ENCODE measurements around the gene USF1.

The USF1 gene

DNA sequence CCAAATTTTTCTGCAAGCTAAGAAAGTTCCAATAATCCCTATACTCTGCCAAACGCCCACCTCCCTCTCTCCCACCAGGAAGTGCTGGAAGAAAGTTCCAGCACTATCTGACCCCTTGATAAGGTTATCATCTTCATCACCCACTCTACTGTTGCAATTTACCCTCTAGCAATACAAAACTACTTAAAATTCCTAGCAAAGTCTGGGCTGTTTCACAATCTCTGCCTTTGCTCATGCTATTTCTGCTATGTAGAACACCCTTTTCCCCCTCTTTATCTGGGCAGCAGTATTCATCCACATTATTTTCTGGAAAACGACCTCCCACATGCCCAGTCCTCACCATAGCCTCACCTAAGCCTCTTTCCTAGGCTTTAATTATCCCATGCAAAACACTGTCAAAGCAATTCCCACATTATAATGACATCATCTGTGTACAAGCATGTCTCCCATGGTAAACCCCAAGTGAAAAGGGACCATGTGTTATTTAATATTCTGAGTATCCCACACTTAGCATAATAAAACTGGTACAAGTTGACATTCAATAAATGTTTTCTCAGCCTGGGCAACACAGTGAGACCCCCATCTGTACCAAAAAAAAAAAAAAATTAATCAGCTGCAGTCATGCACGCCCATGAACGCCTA lies 36.8 kb downstream of the USF1 start:
- no peak for DNase-seq (ENCODE audit: low read depth)
- TF ChIP-seq, protein P1, sequence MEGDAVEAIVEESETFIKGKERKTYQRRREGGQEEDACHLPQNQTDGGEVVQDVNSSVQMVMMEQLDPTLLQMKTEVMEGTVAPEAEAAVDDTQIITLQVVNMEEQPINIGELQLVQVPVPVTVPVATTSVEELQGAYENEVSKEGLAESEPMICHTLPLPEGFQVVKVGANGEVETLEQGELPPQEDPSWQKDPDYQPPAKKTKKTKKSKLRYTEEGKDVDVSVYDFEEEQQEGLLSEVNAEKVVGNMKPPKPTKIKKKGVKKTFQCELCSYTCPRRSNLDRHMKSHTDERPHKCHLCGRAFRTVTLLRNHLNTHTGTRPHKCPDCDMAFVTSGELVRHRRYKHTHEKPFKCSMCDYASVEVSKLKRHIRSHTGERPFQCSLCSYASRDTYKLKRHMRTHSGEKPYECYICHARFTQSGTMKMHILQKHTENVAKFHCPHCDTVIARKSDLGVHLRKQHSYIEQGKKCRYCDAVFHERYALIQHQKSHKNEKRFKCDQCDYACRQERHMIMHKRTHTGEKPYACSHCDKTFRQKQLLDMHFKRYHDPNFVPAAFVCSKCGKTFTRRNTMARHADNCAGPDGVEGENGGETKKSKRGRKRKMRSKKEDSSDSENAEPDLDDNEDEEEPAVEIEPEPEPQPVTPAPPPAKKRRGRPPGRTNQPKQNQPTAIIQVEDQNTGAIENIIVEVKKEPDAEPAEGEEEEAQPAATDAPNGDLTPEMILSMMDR (IDR thresholded peaks at IDR 0.05; ENCODE audit: control insufficient read depth, extremely low read depth, insufficient read depth) = no peak
- no peak overlapping the region for H3K4me3 ChIP-seq (ENCODE audit: low read depth, low read length)

DNA sequence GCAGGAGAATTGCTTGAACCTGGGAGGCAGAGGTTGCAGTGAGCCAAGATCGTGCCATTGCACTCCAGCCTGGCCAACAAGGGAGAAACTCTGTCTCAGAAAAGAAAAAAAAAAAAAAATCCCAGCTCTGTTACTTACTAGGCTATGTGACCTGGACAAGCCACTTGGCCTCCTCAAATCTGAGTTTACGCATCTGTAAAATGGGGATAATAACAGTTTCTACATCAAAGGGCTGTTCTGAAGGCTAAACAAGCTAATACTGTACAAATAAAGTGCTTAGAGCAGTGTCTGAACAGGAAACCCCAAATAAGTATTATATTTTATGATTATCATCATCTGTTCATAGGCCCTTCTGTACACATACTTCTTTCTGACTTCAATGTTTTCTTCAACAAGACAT lies 38.4 kb downstream of the USF1 start:
- no peak overlapping the region for H3K4me3 ChIP-seq (ENCODE audit: low read depth, low read length)
- DNase-seq (ENCODE audit: low read depth) = no peak
- TF ChIP-seq, protein P1 (IDR thresholded peaks at IDR 0.05; ENCODE audit: control insufficient read depth, extremely low read depth, insufficient read depth) = no peak

DNA sequence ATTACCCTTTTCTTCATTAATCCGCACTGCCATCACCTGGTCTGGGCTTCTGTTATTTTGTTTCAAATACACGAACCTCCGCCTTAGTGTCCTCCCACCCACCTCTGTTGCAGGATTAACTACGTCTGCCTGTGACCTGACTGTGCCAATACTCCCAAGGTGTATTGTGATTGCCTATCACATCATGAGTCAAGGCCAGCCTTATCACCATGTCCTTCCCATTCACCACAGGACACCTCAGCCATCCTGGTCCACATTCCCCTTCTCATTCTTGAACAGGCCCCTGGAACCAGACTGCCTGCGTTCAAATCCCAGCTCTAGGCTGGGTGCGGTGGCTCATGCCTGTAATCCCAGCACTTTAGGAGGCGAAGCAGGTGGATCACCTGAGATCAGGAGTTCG lies 39.2 kb downstream of the USF1 start:
- H3K4me3 ChIP-seq (ENCODE audit: low read depth, low read length) = no peak overlapping the region
- no peak for DNase-seq (ENCODE audit: low read depth)
- TF ChIP-seq, protein P1 (IDR thresholded peaks at IDR 0.05; ENCODE audit: control insufficient read depth, extremely low read depth, insufficient read depth) = no peak

DNA sequence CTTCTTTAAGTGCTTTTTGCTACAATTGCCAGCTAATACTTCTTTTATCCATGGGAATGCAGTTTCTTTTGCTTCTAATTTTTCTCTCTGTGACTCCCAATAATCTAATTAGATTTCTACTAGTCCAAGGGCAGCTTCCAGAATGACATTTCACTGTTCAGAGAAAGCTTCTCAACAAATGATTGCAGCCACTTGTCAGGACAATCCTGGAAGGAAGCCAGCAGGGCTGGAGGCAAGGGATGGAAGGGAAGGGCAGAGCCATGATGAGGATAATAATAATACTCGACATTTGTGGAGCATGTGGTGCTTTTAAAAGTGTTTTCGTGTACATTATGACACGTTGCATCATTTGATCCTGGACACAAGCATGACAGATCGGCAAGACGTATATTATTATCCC lies 44.3 kb downstream of the USF1 start:
- no peak for DNase-seq (ENCODE audit: low read depth)
- TF ChIP-seq, protein P1 (IDR thresholded peaks at IDR 0.05; ENCODE audit: control insufficient read depth, extremely low read depth, insufficient read depth) = no peak
- no peak overlapping the region for H3K4me3 ChIP-seq (ENCODE audit: low read depth, low read length)

DNA sequence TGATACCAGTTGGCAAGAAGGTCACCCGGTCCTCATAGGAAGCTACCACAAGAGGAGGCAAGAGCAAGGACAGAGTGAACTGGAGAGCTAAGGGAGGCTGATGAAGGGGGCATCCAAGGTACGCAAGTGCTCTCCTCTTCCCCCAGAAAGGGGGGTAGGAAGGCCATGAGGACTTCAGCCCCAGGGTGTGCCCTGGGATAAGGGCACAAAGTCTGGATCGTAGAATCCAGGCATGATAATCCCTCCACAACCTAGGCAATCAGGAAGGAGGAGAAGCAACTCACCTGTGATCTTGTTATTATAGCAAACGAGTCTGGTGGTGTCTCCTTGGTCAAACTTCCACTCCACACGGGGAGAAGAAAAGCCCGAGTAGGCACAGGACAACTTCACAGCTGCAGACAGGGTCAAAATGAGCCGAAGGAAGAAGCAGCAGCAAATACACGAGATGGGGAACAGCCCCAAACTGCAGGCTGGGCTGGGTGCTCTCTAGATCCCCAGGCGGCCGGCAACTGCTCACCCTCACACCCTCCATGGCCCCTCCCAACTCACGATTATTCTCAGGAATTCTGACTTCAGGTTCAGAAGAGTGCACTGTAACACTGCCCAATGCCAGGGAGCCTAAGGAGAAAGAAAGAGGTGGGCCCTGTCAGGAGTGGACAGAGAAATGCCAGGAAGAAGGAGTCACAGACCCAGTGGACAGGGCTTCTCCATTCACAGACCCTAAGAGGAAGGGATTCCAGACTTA lies 44.9 kb downstream of the USF1 start:
- H3K4me3 ChIP-seq (ENCODE audit: low read depth, low read length) = no peak overlapping the region
- DNase-seq (ENCODE audit: low read depth) = no peak
- TF ChIP-seq, protein P1 (IDR thresholded peaks at IDR 0.05; ENCODE audit: control insufficient read depth, extremely low read depth, insufficient read depth) = no peak

DNA sequence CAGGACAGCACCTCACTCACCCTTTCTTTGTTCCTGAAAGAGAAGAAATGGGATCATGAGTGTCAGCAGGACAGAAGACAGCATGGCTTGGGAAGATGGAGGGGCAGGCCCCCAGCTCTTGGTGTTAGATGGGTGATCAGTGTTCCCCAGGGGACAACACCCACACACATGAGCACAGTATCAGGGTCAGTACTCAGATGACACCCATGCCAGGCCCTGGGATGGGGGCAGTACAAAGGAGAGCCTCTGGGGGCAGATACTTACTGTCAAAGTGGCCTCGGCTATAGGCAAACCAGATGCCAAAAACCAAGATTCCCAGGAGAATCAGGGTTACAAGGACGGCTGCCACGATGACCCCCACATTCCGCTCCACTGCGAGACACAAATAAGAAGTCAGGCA lies 46.4 kb downstream of the USF1 start:
- no peak overlapping the region for H3K4me3 ChIP-seq (ENCODE audit: low read depth, low read length)
- TF ChIP-seq, protein P1 (IDR thresholded peaks at IDR 0.05; ENCODE audit: control insufficient read depth, extremely low read depth, insufficient read depth) = no peak
- DNase-seq (ENCODE audit: low read depth) = no peak

All from LNCaP clone FGC (cell line).